Kidney glomerular epithelial cell (primary cell): ENCODE data around the gene NCR3LG1.

Experiments used
- DNase-seq: peaks from one replicate; lab custom pipeline; 2025; lab: John Stamatoyannopoulos, UW

Gene NCR3LG1

DNA sequence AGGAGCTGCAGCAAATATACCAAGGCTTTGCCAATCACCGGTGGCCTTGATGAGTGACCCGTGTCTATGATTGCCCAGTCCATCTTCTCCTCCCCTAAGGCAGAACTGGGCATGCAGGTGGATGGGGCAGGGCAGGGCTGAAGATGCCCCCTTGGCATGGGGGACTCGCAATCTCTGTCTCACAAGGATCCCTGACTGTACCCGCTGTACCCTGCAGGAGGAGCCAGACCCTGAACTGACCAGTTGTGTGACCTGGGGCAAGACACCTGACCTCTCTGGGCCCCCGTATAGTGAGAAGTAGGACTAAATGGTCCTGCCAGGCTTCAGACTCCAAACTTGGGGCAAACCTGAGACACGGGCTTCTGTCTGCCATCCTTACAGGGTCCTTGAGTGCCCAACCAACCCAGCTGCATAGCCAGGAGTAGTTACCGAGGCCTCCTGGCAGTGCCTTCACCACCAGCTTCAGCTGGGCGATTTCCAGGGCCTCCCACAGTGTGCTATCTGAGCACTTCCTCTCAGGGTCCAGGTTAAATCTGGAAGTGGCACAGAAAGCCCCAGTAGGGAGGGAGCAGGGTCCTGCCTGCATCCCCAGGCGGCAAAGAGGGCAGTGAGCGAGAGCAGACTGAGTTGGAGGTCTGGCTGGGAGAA is 43.3 kb downstream of the NCR3LG1 start:
- no peak for DNase-seq

GRCh38 chr11:17395554-17395961 is 44.0 kb downstream of the NCR3LG1 start:
- DNase-seq: no peak

GRCh38 chr11:17395978-17396377 is 44.4 kb downstream of the NCR3LG1 start:
- no peak for DNase-seq

DNA sequence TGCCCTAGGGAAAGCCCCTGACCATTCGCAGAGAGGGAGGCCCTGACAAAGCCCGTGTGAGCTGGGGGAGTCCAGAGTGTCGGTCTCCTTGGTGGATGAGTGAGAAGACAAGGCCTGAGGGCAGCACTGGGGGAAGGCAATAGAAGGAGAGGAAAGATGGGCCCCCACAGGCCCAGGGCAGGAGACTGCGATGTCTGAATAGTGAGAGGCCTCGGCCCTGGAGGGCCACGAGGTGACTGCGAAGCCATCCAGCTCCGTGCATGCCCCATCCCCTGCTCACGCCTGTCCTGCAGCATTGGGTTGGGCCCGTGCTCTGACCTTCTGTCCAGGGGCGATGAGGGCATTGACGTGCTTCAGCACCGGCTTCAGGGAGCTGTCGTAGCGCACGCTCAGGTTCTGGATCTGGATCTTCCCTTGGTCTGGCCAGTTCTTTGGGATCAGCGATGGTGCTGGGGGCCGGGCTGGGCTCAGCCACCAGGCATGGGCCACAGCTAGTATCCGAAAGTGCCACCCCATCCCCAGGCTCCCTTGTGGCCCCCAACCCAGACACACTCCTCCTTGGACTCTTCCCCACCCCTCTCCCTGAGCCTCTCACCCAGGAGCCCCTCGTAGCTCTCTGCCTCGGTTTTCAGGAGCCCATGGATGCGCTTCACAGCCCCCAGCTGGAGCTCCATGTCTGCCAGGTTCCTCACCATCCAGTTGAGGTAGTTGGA is 45.2 kb downstream of the NCR3LG1 start:
- DNase-seq: no peak

GRCh38 chr11:17397311-17398002 is 45.9 kb downstream of the NCR3LG1 start:
- DNase-seq: no peak

- DNase-seq: no peak
Observed at GRCh38 chr11:17399236-17399635, 47.6 kb downstream of the NCR3LG1 start.

DNA sequence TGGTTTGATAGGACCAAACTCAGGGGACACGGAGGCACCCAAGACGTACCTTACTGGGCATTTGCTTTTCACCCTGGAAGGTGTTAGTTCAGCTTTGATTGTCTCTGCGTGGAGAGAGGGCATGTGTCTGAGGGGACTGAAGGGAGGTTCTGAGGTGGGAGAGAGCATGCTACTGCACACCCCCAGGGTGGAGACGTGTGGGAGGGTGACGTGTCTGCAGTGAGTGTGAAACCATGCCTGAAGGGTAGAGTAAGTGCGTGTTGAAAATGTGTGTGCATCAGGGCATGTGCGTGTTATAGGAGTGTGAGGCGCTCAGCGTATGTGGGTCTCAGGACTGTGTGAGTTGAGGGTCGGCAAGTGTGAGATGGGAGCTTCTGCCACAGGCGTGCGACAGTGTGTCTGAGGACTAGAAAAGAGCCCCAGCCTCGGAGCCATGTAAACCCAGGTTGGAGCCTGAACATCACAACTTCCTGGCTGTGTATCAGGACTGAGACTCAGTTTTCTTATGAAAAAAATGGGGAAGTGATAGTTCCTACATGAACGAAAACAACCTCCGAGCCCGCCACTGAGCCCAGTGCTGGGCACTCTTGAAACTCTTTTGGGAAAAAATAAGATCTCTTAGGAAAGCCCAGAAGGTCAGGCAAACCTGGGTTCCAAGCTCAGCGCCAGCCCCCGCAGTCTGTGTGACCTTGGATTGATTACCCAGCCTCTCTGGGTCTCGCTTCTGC is 48.6 kb downstream of the NCR3LG1 start:
- DNase-seq: no peak

GRCh38 chr11:17401316-17401715 is 49.7 kb downstream of the NCR3LG1 start:
- DNase-seq: no peak

DNA sequence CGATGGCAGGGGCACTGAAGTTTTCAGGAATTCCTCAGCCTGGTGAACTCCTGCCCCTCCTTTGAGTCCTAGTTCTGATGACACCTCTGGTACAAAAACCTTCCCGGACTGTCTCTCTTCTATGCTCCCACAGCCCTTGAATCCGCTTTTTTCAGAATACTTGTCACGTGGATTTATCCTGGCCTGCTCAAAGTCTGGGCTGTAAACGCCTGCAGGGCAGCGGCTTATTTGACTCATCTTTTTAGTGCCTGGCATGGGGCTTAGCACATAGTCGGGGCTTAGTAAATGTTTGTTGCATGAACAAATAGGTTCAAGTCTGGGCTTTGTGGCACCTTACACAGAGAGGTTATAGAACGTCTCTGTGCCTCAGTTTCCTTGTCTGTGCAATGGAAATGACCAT is 50.2 kb downstream of the NCR3LG1 start:
- DNase-seq: no peak

- no peak for DNase-seq
Observed at GRCh38 chr11:17402486-17402885, 50.9 kb downstream of the NCR3LG1 start.

GRCh38 chr11:17403980-17404759 is 52.6 kb downstream of the NCR3LG1 start:
- DNase-seq: peak; percentile 68

- peak; percentile 51 for DNase-seq
Observed at GRCh38 chr11:17405232-17406005, 53.8 kb downstream of the NCR3LG1 start.

DNA sequence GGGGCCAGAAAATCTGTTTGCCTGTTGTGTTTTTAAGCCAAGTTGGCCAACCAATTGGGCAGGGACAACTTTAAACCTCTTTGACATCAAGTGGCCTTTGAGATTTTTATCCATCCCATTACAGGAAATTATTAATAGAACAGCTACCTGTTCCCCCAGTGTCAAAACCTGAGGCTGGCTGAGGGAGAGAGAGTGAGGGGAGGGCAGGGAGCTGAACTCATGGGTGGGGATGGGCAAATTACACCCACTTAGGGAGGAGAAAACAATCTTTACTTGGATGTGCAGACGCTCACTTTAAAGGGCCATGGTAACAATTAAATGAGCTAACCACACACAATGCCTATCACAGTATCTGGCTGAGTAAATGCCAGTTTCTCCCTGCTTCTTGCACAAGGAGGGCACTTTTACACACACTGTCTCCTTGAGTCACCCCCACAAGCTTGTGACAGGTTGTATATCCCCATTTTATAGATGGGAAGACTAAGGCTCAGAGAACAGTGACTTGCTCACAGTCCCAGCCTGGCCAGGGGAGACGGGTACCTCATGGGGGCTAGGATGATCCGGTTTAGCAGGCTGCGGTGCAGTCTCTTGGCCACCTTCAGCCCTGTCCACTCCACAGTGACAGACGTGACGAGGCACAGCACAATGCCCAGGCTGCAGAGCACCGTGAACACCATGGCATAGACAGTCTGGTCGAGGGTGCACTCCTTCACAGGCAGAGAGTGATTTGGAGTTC is 54.6 kb downstream of the NCR3LG1 start:
- DNase-seq: no peak

- DNase-seq: no peak
Observed at GRCh38 chr11:17406818-17407149, 55.2 kb downstream of the NCR3LG1 start.

GRCh38 chr11:17407575-17407974 is 56.0 kb downstream of the NCR3LG1 start:
- DNase-seq: no peak

- DNase-seq: no peak
Observed at GRCh38 chr11:17408026-17408425, 56.4 kb downstream of the NCR3LG1 start.

- no peak for DNase-seq
Observed at GRCh38 chr11:17408641-17409040, 57.0 kb downstream of the NCR3LG1 start.

DNA sequence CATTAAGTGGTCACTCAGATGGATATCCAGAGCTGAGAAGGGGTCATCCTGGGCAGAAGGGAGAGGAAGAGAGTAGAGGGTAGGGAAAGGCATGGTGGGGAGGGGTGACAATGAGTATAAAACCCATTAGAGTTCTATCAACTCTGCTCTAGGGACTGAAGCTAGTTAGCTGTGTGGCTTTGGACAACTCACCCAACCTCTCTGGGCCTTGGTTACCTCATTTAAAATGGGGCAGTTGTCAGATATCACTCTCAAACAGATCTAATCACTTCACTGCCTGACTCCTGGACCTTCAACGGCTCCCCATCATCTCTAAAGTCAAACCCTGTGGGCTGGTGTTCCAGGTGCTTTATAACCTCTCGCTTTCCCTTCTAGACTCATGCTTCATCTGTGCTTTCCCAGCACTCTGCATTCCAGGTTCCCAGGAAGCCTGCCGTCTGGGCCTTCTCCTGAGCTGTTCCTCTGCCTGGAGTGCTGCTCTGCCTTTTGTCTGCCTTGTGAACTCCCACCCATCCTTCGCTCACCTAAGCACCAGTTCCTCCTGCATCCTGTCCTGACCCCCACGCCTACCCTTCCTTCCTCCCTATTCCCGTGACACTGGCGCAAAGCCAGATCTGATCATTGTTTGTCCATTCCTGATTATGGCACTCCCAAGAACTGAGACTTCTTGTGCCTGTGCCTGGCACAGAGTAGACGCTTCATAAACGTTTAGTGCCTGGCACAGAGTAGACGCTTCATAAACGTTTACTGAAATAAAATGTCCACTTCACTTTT is 59.2 kb downstream of the NCR3LG1 start:
- no peak for DNase-seq

DNA sequence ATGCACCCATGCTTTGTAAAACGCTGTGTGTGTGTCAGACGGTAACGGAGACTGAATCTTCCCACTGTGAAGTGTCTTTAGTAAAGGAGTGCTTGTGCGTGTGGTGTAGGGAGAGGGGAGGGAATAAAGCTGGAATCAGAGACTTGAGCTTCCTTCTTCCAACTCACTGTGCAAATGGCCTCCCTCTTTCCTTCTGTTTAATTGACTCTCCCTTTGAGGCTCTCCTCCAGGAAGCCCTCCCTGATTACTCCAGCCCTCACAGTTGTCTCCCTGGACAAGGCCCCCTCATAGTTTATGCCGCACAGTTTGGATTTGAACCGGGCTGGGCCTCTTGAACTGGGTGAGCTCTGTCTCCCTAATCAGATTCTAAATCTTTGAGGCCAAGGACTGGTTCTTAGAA is 59.8 kb downstream of the NCR3LG1 start:
- DNase-seq: no peak
